ENCODE results near the gene PIK3CB. TPM values are rescaled to one million over a fixed set of nuclear protein-coding genes. Genes with fewer than 3 reads are reported as not detected.

Gene PIK3CB
- total RNA-seq, 1 experiment from 2014 or later, result 73.9 TPM

DNA sequence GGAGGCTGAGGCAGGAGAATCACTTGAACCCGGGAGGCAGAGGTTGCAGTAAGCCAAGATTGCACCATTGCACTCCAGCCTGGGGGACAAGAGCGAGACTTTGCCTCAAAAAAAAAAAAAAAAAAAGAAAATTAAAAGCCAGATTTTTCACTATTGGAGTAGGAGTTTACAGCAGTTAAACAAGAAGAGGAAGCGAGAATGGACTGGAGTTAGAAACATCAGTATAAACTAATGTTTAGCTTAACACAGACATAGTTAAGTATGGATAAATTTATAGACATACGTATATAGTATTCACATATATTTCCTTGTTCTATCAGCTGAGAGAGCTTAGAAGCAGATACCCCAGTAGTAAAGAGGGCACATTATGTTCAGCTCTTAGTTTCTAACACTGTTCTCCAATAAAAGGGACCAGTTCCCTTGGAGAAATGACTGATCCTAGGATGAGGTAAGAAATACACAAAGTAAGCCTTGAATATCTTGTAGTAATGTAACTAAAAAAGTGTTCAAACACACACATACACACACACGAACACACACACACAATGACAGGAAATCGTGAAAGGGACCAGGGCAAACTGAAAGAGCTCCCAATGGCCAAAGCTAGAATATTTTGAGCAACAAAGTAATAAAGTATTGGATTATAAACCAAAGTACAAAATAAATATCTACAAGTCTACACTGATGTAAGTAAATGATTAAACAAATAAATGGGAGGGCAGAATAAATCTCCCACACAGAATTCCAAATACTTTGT is 25.1 kb downstream of the PIK3CB start:
- ChIA-PET CTCF (no interaction called here), POLR2A (no interaction called here)
- no peak for ATAC-seq
- Histone ChIP-seq H3K36me3 (ENCODE audit: control insufficient read depth, insufficient read depth, low read length) (no peaks in the 10 kb centered on the region), H3K4me1 (ENCODE audit: control insufficient read depth, insufficient read depth, low read length) (no peaks in the 10 kb centered on the region), H3K4me3 (ENCODE audit: low read depth in 2 of 2, low read length in 2 of 2) (no peak overlapping the region), H3K27ac (ENCODE audit: low read length) (no peak overlapping the region), H3K27me3 (ENCODE audit: control insufficient read depth, insufficient read depth, low read length) (no peaks in the 10 kb centered on the region), H3K9me3 (ENCODE audit: control insufficient read depth, insufficient read depth, low read depth, low read length) (no peaks in the 10 kb centered on the region)
- in situ Hi-C loops (cut with HindIII; ENCODE audit: low pct_unique_long_range_greater_than_20kb, low sequenced_read_pairs), result loop anchor here (10.0 kb wide), 1 partner anchor 115 kb away; no protein-coding TSS in a partner anchor
- BruUV-seq (replicated peaks), result no TSS peak
- intact Hi-C loops (cut with micrococcal nuclease; ENCODE audit: unreplicated experiment), result no loop called here
- TF ChIP-seq POLR2AphosphoS5 (IDR thresholded peaks at IDR 0.05; ENCODE audit: low read depth, low read length) (no peak), TCF7L2 (IDR thresholded peaks at IDR 0.05; ENCODE audit: low read depth, low read length) (no peak), SIN3A (IDR thresholded peaks at IDR 0.05; ENCODE audit: borderline replicate concordance, insufficient read depth, low read depth, low read length) (no peak), CTCF (IDR thresholded peaks at IDR 0.05) (no peak)
- TF ChIP-seq, protein P1, sequence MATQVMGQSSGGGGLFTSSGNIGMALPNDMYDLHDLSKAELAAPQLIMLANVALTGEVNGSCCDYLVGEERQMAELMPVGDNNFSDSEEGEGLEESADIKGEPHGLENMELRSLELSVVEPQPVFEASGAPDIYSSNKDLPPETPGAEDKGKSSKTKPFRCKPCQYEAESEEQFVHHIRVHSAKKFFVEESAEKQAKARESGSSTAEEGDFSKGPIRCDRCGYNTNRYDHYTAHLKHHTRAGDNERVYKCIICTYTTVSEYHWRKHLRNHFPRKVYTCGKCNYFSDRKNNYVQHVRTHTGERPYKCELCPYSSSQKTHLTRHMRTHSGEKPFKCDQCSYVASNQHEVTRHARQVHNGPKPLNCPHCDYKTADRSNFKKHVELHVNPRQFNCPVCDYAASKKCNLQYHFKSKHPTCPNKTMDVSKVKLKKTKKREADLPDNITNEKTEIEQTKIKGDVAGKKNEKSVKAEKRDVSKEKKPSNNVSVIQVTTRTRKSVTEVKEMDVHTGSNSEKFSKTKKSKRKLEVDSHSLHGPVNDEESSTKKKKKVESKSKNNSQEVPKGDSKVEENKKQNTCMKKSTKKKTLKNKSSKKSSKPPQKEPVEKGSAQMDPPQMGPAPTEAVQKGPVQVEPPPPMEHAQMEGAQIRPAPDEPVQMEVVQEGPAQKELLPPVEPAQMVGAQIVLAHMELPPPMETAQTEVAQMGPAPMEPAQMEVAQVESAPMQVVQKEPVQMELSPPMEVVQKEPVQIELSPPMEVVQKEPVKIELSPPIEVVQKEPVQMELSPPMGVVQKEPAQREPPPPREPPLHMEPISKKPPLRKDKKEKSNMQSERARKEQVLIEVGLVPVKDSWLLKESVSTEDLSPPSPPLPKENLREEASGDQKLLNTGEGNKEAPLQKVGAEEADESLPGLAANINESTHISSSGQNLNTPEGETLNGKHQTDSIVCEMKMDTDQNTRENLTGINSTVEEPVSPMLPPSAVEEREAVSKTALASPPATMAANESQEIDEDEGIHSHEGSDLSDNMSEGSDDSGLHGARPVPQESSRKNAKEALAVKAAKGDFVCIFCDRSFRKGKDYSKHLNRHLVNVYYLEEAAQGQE (IDR thresholded peaks at IDR 0.05; ENCODE audit: insufficient read depth in 1 of 2, low read depth in 2 of 2, low read length in 1 of 2), result no peak
- no peak for DNase-seq (ENCODE audit: low read depth, low spot score)

GRCh38 chr3:138806376-138807080 is 28.2 kb downstream of the PIK3CB start:
- in situ Hi-C loops (cut with HindIII; ENCODE audit: low pct_unique_long_range_greater_than_20kb, low sequenced_read_pairs), result no loop called here
- ATAC-seq, result no peak
- Histone ChIP-seq H3K4me3 (ENCODE audit: low read depth in 2 of 2, low read length in 2 of 2) (no peak overlapping the region), H3K27ac (ENCODE audit: low read length) (no peak overlapping the region), H3K27me3 (ENCODE audit: control insufficient read depth, insufficient read depth, low read length) (no peaks in the 10 kb centered on the region), H3K36me3 (ENCODE audit: control insufficient read depth, insufficient read depth, low read length) (no peaks in the 10 kb centered on the region), H3K4me1 (ENCODE audit: control insufficient read depth, insufficient read depth, low read length) (0 out of 2 replicates have a peak, but pooled peaks cover 5% of the 10 kb centered on the region), H3K9me3 (ENCODE audit: control insufficient read depth, insufficient read depth, low read depth, low read length) (no peaks in the 10 kb centered on the region)
- intact Hi-C loops (cut with micrococcal nuclease; ENCODE audit: unreplicated experiment), result no loop called here
- ChIA-PET POLR2A (interaction anchor here (0.6 to 0.7 kb wide), 2 partner anchors 9 to 27 kb away, joined by 4 to 6 read pairs; no protein-coding TSS in a partner anchor), CTCF (no interaction called here)
- TF ChIP-seq POLR2AphosphoS5 (IDR thresholded peaks at IDR 0.05; ENCODE audit: low read depth, low read length), result no peak
- no peak for TF ChIP-seq CTCF (IDR thresholded peaks at IDR 0.05)
- TF ChIP-seq, protein P1 (IDR thresholded peaks at IDR 0.05; ENCODE audit: insufficient read depth in 1 of 2, low read depth in 2 of 2, low read length in 1 of 2), result no peak
- no peak for DNase-seq (ENCODE audit: low read depth, low spot score)
- BruUV-seq (replicated peaks), result no TSS peak
